Stimulated activated effector memory CD8-positive, alpha-beta T cell treated with anti-CD3 and anti-CD28 coated beads, Interleukin-12 subunit alpha, Interleukin-12 subunit beta, amount 100 ng/mL, for 72 hours (primary cell): ENCODE measurements around the gene TMEM132D.
"Not testable (repeated sequence)": the region's sequence is repeated elsewhere in the genome, so short reads cannot be mapped to it uniquely, and the experiment has no call there.

Experiments used
- ATAC-seq: fragments of 150-1000 bp; cut with Tn5 transposase; 2 replicates; pipeline ENCODE4 v1.10.0; 2021
- DNase-seq, 2 donors: peaks; one replicate each; pipeline ENCODE4 v3.0.0; 2021 to 2022; ENCODE audit warnings: low spot score in 2 of 2
- H3K27ac Mint-ChIP-seq: one replicate; pipeline ENCODE4 v1.8.0; 2022; ENCODE audit warnings: mild to moderate bottlenecking, mixed read lengths
- H3K36me3 Mint-ChIP-seq: one replicate; pipeline ENCODE4 v1.8.0; 2022; ENCODE audit warnings: mild to moderate bottlenecking, mixed read lengths
- H3K4me1 Mint-ChIP-seq: one replicate; pipeline ENCODE4 v1.8.0; 2022; ENCODE audit warnings: mixed read lengths
- H3K4me3 Mint-ChIP-seq: one replicate; pipeline ENCODE4 v1.8.0; 2022; ENCODE audit warnings: mild to moderate bottlenecking, mixed read lengths
- H3K9me3 Mint-ChIP-seq: one replicate; pipeline ENCODE4 v1.8.0; 2022; ENCODE audit warnings: mixed read lengths

The TMEM132D gene

DNA sequence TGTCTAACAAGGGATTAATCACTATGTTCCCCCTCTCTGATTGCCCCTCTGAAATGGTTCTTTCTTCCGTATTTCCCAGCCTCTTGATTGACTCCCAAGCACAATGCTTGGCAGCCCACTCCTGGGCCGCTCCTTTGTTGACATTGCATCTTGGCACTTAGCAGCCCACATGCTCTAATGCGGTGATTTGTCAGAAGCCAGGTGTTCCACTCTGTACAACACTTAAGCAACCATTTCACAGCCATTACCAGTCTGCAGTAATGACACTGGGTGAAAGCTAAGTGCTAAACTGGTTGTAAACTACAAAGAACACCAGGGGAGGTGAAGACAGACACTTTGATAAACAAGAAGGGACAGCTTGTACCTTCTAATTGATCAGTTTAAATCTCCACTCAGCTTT is 353.5 kb downstream of the TMEM132D start:
- Mint-ChIP-seq H3K4me3 (no peak overlapping the region), H3K9me3 (peaks cover 19% of the 10 kb centered on the region), H3K4me1 (no peaks in the 10 kb centered on the region), H3K27ac (no peak overlapping the region), H3K36me3 (no peaks in the 10 kb centered on the region)
- DNase-seq: no peak
- no peak for ATAC-seq

DNA sequence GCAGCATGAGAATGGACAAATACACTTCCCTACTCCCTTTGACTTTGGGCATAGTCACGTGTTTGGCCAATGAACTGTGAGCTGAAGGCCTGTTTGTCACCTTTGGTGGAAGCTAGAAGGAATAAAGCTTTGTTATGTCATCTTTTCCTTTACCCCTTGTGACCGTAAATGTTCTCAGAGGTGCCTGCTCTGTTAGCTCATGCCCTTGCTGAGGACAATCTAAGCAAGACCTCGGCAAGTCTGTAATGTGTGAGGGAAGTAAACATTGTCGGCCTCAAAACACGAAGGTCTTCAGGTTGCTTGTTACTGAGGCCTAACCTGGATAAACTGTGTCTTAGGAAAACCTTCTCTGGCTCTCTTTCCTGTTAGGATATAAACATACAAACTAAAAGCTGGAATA is 354.2 kb downstream of the TMEM132D start:
- DNase-seq (no peak), ATAC-seq (no peak)
- no peaks in the 10 kb centered on the region for H3K36me3 Mint-ChIP-seq
- H3K4me3 Mint-ChIP-seq: no peak overlapping the region
- no peak overlapping the region for H3K27ac Mint-ChIP-seq
- H3K4me1 Mint-ChIP-seq: no peaks in the 10 kb centered on the region
- H3K9me3 Mint-ChIP-seq: peaks cover 19% of the 10 kb centered on the region

DNA sequence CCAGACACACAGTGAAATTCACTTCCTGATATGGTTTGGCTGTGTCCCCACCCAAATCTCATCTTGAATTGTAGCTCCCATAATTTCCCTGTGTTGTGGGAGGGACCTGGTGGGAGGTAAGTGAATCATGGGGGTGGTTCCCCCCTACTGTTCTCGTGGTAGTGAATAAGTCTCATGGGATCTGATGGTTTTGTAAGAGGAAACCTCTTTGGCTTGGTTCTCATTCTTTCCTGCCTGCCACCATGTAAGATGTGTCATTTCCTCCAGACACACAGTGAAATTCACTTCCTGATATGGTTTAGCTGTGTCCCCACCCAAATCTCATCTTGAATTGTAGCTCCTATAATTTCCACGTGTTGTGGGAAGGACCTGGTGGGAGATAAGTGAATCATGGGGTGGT is 354.8 kb downstream of the TMEM132D start:
- H3K9me3 Mint-ChIP-seq: peaks cover 18% of the 10 kb centered on the region
- H3K4me3 Mint-ChIP-seq, H3K4me1 Mint-ChIP-seq, DNase-seq, H3K36me3 Mint-ChIP-seq, ATAC-seq, H3K27ac Mint-ChIP-seq: not testable (repeated sequence)

DNA sequence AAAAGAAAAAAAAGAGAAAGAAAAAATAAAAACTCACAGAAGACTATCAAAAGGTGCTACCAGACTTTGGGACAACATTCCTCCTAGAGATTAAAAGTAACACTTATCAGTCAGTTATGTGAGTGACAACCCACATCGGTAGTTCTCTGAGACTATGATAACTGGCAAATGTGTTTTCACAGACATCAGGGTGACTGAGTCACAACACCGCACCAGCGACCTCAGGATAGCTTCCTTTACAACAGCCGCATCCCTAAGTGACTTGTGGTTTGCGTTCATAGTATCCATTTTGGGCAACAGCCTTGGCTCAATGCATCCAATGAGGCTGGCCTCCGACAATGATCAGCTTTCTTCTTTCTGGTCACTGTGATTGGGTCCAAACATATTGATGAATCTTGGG is 359.1 kb downstream of the TMEM132D start:
- H3K36me3 Mint-ChIP-seq: no peaks in the 10 kb centered on the region
- no peak overlapping the region for H3K27ac Mint-ChIP-seq
- no peak overlapping the region for H3K4me3 Mint-ChIP-seq
- DNase-seq (no peak), ATAC-seq (no peak)
- H3K9me3 Mint-ChIP-seq: peaks cover 7% of the 10 kb centered on the region
- no peaks in the 10 kb centered on the region for H3K4me1 Mint-ChIP-seq

DNA sequence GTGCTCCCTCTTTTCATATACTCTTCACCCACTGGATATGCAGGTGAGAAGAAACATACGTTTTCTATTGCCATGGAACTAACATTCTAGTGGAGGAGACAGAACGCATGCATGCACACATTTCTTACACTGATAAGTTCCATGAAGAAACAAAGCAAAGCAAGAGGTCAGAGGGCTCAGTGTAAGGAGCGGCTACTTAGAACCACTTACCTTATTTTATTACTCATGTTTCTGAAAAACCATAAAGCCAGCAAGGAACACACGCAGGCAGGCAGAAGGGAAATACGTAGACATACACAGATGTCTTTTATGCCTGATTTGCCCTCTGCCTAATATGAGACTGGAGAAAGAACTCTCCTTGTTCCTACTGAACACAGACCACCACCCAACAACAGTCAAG is 362.9 kb downstream of the TMEM132D start:
- Mint-ChIP-seq H3K36me3 (no peaks in the 10 kb centered on the region), H3K9me3 (peaks cover 2% of the 10 kb centered on the region), H3K4me1 (no peaks in the 10 kb centered on the region), H3K27ac (no peak overlapping the region), H3K4me3 (no peak overlapping the region)
- ATAC-seq (no peak), DNase-seq (no peak)

DNA sequence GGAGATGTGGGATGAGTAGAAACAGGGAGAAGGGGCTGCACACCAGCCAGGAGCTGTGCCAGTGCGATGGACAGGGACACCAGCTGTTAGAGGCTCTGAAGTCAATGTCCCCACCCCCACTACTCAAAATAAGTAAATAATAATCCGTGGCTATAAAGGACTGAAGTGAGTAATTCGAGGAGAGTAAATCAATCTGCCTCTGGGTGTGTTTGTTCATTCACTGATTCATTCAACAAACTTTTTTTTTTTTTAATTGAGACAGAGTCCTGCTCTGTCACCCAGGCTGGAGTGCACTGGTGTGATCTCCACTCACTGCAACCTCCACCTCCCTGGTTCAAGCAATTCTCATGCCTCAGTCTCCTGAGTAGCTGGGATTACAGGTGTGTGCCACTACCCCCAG is 363.6 kb downstream of the TMEM132D start:
- H3K4me3 Mint-ChIP-seq: no peak overlapping the region
- H3K9me3 Mint-ChIP-seq: peaks cover 2% of the 10 kb centered on the region

DNA sequence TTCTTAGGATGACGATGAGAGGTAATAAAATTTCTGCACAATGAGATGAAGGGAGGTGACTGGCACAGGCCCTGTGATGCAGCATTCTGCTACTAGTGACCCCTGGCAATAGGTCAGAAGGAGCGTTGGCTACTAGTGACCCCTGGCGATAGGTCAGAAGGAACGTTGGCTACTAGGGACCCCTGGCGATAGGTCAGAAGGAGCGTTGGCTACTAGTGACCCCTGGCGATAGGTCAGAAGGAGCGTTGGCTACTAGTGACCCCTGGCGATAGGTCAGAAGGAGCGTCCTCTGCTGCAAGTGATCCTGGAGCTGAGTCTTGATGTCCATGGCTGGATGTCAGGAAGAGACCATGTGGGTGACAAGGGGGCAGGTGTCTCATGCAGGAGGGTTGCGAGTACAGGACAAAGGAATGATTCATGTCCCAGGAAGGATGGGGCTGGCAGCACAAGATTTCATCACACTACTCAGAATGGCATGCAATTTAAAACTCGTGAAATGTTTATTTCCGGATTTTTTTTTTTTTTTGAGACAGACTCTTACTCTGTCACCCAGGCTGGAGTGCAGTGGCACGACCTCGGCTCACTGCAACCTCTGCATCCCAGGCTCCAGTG is 365.0 kb downstream of the TMEM132D start:
- not testable (repeated sequence) for H3K9me3 Mint-ChIP-seq, H3K4me1 Mint-ChIP-seq, H3K27ac Mint-ChIP-seq, DNase-seq, ATAC-seq, H3K36me3 Mint-ChIP-seq, H3K4me3 Mint-ChIP-seq

More for the DNA sequence above, 363.6 kb downstream of the TMEM132D start:
- Mint-ChIP-seq H3K36me3 (no peaks in the 10 kb centered on the region), H3K27ac (no peak overlapping the region), H3K4me1 (no peaks in the 10 kb centered on the region)
- ATAC-seq (no peak), DNase-seq (no peak)

DNA sequence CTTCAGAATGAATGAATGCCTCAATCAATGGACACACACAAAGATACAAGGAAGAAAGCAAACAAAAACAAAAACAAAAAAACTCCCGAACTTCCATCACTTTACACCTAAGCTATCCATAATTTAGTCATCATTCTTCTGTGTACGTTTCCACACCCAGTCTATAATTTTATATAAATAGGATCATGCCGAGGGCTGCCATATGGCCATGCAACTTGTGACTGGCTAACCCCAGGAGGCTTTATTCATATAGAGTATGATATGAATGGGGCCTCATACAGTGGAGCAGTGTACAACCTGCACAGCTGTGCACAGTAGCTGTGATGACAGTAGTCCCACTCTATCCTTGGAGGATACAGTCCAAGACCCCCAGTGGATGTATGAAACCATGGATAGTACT is 365.7 kb downstream of the TMEM132D start:
- Mint-ChIP-seq H3K4me3 (no peak overlapping the region), H3K4me1 (no peaks in the 10 kb centered on the region), H3K36me3 (no peaks in the 10 kb centered on the region), H3K27ac (no peak overlapping the region), H3K9me3 (peaks cover 2% of the 10 kb centered on the region)
- ATAC-seq (no peak), DNase-seq (no peak)

DNA sequence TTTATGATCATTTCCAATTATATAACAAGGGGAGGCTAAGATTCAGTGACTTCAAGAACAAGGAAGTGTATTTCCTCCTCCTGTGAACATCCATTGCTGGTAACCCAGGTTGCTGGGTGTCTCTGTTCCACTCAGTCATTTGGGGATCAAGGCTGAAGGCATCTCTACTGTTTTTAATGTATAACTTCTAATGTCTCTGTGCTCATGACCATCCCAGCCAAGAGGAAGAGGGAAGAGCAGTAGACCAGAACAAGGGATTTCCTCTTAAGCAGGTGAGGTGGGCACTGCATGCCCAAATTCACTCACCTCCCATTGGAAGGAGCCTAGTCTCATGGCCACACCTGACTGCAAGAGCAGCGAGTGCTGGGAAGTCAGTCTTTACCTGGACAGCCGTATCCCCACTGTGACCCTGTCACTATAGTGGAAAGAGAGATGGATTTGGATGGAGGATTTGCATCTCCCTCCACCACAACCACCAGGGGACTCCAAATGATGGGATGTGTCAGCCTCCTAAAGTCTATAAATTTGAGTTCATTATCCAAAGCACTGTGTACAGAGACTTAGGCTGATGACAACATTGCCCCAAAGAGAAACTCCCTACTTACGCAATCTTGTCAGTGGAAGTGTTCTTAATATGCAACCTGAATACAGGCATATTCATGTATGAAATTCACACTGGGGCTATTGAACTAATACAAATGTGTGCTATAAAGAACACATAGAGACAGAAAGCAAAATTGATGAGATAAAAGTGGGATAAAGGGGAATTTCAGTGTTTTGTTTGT is 368.7 kb downstream of the TMEM132D start:
- ATAC-seq: no peak
- Mint-ChIP-seq H3K27ac (no peak overlapping the region), H3K4me3 (no peak overlapping the region), H3K9me3 (no peaks in the 10 kb centered on the region), H3K36me3 (no peaks in the 10 kb centered on the region), H3K4me1 (no peaks in the 10 kb centered on the region)
- DNase-seq: no peak

DNA sequence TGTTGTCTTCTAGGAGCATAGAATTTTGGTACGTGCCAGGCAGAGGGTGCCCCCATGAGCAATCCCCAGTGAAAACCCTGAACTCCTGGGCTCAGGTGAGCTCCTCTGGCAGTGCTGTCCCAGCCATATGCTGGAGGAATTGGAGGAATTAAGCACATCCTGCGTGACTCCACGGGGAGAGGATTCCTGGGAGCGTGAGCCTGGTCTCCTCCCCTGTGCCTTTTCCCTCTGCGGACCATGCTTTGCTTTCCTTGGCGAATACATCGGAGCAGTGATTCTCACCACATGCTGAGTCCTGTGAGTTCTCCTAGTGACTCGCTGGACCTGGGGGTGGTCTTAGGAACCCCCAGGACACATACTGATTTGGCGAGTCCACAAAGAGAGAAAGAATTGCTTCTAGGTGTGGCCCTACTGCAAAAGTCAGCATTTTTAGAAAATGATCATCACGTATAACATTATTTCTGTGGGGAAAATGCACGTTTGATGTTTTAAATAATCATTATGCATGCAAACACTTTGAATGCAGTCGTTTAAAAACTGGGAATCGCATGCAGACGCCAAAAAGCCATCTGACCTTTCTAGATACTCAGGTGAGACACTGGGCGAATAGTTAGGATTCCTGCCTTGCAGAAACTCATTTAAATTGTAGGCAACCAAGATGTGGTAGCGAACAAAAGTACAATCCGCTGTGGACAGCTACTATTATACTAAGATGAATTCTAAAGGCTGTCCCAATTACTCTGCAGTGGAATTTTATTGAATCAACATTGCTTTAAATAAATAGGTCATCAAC is 370.9 kb downstream of the TMEM132D start:
- no peak overlapping the region for H3K27ac Mint-ChIP-seq
- no peak for DNase-seq
- H3K36me3 Mint-ChIP-seq: no peaks in the 10 kb centered on the region
- no peak for ATAC-seq
- no peaks in the 10 kb centered on the region for H3K4me1 Mint-ChIP-seq
- peaks cover 4% of the 10 kb centered on the region for H3K9me3 Mint-ChIP-seq
- no peak overlapping the region for H3K4me3 Mint-ChIP-seq

DNA sequence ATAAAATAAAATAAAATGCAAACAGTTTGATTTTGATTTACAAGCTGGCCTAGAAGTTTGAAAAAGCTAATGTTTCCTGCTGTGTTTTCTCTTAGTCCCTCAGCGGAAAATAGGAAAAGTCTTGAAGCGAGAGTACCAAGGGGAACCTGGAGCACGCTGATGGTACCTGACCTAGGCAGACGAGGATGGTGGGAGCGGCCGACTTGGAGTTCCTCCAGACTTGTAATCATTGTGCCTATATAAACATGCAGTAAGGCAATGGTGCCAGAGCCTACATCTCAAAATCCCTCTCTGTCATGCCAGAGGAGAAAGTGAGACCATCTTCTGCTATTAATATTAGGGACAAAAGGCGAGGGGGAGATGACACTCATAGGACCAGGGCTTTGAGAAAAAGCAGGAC is 371.7 kb downstream of the TMEM132D start:
- no peaks in the 10 kb centered on the region for H3K4me1 Mint-ChIP-seq
- no peak overlapping the region for H3K4me3 Mint-ChIP-seq
- peaks cover 4% of the 10 kb centered on the region for H3K9me3 Mint-ChIP-seq
- ATAC-seq: no peak
- H3K36me3 Mint-ChIP-seq: no peaks in the 10 kb centered on the region
- H3K27ac Mint-ChIP-seq: no peak overlapping the region
- no peak for DNase-seq

DNA sequence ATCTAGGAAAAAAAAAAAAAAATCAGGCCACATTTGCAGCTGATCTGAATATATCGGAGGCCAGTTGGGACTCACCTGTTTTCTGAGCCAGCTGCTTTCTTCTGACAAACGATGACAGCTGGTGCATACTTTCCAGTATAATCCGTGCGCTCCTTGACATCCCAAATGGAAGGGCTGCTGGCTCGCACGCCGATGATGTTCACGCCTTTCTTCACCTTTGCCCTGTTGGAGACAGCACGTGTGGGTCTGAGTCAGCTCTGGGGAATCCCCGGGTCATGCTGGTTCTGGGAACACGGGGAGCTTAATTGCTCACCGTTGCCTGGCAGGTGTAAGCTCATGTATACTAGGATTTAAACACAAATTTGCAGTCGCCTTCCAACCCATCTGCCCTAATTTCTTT is 372.8 kb downstream of the TMEM132D start:
- Mint-ChIP-seq H3K9me3 (peaks cover 4% of the 10 kb centered on the region), H3K36me3 (no peaks in the 10 kb centered on the region), H3K4me3 (no peak overlapping the region), H3K27ac (no peak overlapping the region), H3K4me1 (no peaks in the 10 kb centered on the region)
- DNase-seq (no peak), ATAC-seq (no peak)

DNA sequence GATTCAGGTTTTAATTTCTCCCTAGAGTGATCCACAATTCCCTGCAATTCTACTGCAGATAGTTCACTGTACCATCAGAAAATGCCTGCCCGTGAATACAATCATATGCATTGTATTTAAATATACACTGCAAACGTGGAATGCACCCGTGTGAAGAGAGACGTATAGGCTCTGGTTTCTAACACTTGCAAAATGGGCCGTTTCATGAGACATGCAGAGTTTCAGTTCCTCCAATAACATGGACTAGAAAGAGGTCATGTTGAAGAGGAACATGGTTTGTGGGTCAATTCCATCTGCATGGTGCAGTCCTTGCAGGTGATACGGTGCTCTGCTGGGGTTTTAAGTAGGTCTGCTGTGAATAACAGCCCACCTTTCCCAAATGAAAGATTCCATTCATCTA is 373.3 kb downstream of the TMEM132D start:
- Mint-ChIP-seq H3K9me3 (peaks cover 4% of the 10 kb centered on the region), H3K4me3 (no peak overlapping the region), H3K27ac (no peak overlapping the region), H3K36me3 (no peaks in the 10 kb centered on the region), H3K4me1 (no peaks in the 10 kb centered on the region)
- DNase-seq (no peak), ATAC-seq (no peak)

DNA sequence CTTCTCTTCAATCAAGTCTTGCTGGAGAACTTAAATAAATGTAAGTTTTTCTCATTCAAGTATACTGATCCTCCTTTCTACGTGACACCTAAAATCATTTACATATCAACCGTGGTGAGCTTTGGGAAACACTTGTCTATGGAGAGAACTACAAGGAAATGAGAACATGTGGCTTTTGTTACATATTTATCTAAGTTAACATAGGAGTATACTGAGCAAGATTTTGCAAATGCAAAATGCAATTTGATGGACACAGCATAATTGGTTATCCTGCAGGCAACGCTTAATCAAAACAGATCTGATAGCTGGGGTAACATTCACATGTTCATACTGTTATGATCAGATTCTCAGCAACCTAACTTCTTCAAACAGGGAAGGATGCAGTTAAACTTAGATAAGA is 376.3 kb downstream of the TMEM132D start:
- H3K4me3 Mint-ChIP-seq: no peak overlapping the region
- no peaks in the 10 kb centered on the region for H3K4me1 Mint-ChIP-seq
- no peak for ATAC-seq
- no peak for DNase-seq
- no peaks in the 10 kb centered on the region for H3K36me3 Mint-ChIP-seq
- H3K9me3 Mint-ChIP-seq: peaks cover 4% of the 10 kb centered on the region
- H3K27ac Mint-ChIP-seq: no peak overlapping the region

DNA sequence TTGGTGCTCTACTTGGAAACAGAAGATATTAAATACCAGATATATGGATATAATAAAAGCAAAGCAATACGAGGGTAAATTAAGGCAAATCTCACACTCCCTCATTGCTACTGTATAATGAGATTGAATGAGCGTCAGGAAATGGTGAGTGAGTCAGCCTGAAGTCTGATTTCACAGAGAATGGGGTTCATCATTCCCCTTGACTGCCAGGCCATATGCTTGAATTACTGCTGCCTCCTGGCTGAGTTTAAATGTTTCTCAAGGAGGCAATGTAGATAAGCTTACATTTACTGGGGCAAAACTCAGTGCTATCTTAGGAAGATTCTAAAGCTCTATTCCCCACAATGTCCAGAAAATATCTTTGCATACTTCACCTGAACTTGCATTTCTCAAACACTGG is 380.2 kb downstream of the TMEM132D start:
- no peak overlapping the region for H3K4me3 Mint-ChIP-seq
- no peaks in the 10 kb centered on the region for H3K4me1 Mint-ChIP-seq
- no peak overlapping the region for H3K27ac Mint-ChIP-seq
- no peaks in the 10 kb centered on the region for H3K9me3 Mint-ChIP-seq
- no peaks in the 10 kb centered on the region for H3K36me3 Mint-ChIP-seq
- ATAC-seq (no peak), DNase-seq (no peak)

DNA sequence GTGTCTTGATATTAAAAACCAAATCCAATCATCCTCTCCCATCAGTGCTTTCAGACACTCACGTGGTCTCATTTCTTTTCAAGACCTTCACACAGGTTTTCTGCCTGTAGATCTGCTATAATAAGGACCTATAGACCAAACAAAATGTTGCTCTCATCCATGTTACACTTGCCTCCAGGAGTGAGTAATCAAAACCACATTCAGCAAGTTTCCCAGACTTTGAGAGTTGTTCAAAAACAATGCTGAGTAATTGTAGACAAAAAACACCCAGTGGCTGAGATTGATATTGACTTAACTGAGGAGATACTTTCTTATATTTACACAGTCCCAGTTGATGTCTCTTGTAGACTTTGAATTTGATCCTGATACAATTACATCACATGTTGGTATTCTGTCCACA is 383.1 kb downstream of the TMEM132D start:
- Mint-ChIP-seq H3K4me1 (no peaks in the 10 kb centered on the region), H3K27ac (no peak overlapping the region), H3K9me3 (peaks cover 6% of the 10 kb centered on the region), H3K36me3 (no peaks in the 10 kb centered on the region), H3K4me3 (no peak overlapping the region)
- DNase-seq (no peak), ATAC-seq (no peak)
